ENCODE measurements around the gene RAPGEF3. TPM values are rescaled to one million over a fixed set of nuclear protein-coding genes. Genes with fewer than 3 reads are reported as not detected.

RAPGEF3 gene
- polyA plus RNA-seq, 1 experiment: 2.4 TPM

DNA sequence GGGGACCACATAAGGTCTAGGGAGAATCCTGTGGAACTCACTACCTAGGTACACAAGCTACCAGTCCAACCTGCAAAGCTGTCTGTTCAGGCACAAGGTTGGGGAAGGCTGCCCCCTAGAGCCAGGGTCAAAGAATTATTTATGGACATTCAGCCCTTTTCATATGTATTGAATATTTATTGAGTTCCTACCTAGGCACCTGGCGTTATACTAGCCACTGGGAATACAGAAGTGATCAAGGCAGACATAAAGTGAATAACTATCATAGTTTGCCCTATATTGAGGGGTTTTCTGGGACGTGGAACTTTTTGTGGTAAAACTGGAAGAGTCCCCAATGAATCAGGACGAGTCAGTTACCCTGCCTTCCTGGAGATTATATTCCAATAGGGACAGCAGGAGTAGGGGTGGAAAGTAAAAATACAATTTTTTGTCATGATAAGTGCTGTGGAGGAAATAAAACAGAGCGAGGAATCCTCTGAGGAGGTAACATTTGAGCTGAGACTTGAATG is 8.6 kb upstream of the RAPGEF3 start:
- TF ChIP-seq, protein P1, sequence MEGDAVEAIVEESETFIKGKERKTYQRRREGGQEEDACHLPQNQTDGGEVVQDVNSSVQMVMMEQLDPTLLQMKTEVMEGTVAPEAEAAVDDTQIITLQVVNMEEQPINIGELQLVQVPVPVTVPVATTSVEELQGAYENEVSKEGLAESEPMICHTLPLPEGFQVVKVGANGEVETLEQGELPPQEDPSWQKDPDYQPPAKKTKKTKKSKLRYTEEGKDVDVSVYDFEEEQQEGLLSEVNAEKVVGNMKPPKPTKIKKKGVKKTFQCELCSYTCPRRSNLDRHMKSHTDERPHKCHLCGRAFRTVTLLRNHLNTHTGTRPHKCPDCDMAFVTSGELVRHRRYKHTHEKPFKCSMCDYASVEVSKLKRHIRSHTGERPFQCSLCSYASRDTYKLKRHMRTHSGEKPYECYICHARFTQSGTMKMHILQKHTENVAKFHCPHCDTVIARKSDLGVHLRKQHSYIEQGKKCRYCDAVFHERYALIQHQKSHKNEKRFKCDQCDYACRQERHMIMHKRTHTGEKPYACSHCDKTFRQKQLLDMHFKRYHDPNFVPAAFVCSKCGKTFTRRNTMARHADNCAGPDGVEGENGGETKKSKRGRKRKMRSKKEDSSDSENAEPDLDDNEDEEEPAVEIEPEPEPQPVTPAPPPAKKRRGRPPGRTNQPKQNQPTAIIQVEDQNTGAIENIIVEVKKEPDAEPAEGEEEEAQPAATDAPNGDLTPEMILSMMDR (IDR thresholded peaks at IDR 0.05; ENCODE audit: insufficient read depth, low read depth, low read length): peak; percentile 59
- H3K27me3 ChIP-seq (ENCODE audit: control insufficient read depth, insufficient read depth, low read length): no peaks in the 10 kb centered on the region; the same call in 1 of the 2 replicates
- POLR2A ChIA-PET: no interaction called here
- no peak overlapping the region for H3K4me3 ChIP-seq (ENCODE audit: low read depth, low read length)
- H3K36me3 ChIP-seq (ENCODE audit: control insufficient read depth, insufficient read depth, low read length): no peaks in the 10 kb centered on the region
- DNase-seq (ENCODE audit: low read depth): no peak
- CTCF ChIA-PET: interaction anchor here (0.9 to 19.2 kb wide), 12 partner anchors 7 to 125 kb away, joined by 3 to 454 read pairs (median 17); partner anchors contain the start of genes ENDOU and RAPGEF3

DNA sequence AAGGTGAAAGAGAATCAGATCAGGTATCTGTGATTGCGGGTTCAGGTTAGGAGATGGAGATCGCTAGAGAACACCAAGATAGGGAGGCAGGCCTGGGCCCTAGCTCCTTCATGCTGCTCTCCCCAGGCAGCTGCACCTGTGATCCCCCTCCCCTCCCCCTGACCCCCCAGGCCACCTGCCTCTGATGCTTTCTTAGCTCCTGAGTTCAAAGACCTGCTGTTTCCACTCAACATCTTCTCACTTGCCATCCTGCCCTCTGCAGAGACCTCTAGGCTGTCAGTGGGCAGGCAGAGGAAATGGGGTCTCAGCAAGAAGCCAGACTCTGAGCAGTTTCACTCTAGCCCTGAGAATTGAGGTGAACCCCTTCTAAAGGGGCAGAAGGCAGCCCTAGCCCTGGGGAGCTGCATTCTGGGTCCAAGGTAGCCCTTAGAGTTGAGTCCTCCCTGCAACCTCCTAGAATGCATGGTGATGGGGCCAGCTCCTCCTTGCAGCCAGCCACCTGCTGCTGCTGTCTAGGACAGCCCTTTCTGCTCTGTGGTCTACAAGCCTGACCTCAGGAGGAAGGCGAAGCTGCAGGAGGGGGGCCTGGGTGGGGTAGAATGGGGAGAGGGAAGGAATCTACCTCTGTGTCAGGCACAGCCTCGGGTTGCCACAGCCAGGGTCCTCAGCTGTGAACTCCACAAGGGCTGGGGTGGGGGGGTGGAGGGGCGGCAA is 8.0 kb upstream of the RAPGEF3 start:
- no peak for DNase-seq (ENCODE audit: low read depth)
- ChIA-PET POLR2A (no interaction called here), CTCF (interaction anchor here (0.6 to 19.2 kb wide), 11 partner anchors 6 to 633 kb away, joined by 3 to 454 read pairs (median 22); partner anchors contain the start of genes ENDOU and RAPGEF3)
- Histone ChIP-seq H3K27me3 (ENCODE audit: control insufficient read depth, insufficient read depth, low read length) (no peaks in the 10 kb centered on the region), H3K4me3 (ENCODE audit: low read depth, low read length) (no peak overlapping the region), H3K36me3 (ENCODE audit: control insufficient read depth, insufficient read depth, low read length) (no peaks in the 10 kb centered on the region)
- TF ChIP-seq, protein P1 (IDR thresholded peaks at IDR 0.05; ENCODE audit: insufficient read depth, low read depth, low read length): no peak

DNA sequence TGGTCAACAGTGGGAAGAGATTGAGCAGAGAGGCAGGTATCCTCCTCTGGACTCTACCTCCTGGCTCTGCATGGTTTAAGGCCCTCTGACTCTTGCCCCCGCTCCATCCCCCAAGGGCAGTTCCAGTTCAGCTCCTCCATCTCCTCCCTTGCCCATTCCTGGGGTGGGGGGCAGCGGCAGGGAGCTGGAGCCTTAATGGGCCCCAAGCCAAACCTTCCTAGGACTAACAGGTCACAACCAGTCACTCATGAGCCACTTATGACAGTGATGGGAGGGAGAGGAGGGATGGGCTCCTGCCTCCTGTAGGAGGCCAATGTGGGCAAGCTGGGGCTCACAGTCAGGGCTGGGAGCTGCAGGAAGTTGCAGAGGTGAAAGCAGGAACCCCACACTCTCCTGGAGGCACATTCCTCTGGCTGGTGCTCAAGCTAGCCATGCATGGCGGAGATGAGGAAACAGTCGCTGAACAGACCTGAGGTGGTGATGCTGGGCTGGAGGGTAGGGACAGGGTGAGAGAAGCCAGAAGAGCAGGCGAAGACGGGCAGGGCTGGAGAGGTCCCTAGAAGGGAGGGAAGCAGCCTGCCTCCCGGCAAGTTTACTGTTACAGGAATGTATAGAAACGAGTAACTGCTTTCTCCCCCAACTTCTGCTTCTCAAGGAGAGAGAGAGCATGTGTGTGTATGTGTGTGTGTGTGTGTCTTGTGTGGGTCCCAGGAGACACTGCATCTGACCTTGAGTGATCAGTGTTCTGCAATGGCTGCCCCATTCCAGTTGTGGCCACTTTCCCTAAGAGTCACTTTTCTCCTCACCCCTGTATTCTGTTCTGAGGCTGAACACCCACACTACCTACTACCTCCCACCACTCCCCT is 5.0 kb upstream of the RAPGEF3 start:
- TF ChIP-seq, protein P1 (IDR thresholded peaks at IDR 0.05; ENCODE audit: insufficient read depth, low read depth, low read length): no peak
- POLR2A ChIA-PET: no interaction called here
- CTCF ChIA-PET: interaction anchor here (0.6 to 7.0 kb wide), 10 partner anchors 6 to 58 kb away, joined by 3 to 75 read pairs (median 5); partner anchors contain the start of genes ENDOU, RPAP3 and SLC48A1
- Histone ChIP-seq H3K4me3 (ENCODE audit: low read depth, low read length) (no peak overlapping the region), H3K36me3 (ENCODE audit: control insufficient read depth, insufficient read depth, low read length) (no peaks in the 10 kb centered on the region), H3K27me3 (ENCODE audit: control insufficient read depth, insufficient read depth, low read length) (no peaks in the 10 kb centered on the region)
- DNase-seq (ENCODE audit: low read depth): no peak

DNA sequence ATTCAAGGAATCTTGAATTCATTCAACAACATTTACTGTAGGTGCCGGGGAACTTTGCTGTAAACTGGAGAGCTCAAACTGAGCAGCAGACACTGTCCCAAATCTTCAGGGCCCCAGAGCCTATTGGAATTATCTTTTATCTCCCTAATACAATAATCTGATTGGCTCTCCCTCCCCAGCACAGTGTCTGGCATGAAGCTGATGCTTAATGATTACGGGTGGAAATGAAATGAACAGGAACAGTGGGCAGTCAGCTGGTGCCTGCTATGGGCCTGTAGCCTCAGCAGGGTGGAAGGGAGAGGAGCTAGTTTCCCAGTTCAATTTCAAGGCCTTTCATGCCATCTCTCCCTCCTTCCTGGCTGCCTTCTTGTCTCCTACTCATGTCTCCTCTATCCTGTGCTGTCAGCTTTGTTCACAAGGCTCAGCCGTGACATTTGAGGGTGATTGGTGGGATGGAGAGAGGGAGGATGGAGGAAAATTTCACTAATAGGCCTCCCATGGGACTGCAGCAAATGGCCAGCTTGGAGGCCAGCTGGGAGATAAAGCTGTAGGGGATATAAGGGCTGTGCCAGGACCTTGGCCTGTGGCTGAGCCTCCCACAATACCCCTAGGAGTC is 4.3 kb upstream of the RAPGEF3 start:
- CTCF ChIA-PET: interaction anchor here (0.6 to 7.0 kb wide), 10 partner anchors 7 to 57 kb away, joined by 3 to 75 read pairs (median 5); partner anchors contain the start of genes ENDOU, RPAP3 and SLC48A1
- DNase-seq (ENCODE audit: low read depth): no peak
- no peaks in the 10 kb centered on the region for H3K27me3 ChIP-seq (ENCODE audit: control insufficient read depth, insufficient read depth, low read length)
- POLR2A ChIA-PET: no interaction called here
- no peak overlapping the region for H3K4me3 ChIP-seq (ENCODE audit: low read depth, low read length)
- TF ChIP-seq, protein P1 (IDR thresholded peaks at IDR 0.05; ENCODE audit: insufficient read depth, low read depth, low read length): no peak
- no peaks in the 10 kb centered on the region for H3K36me3 ChIP-seq (ENCODE audit: control insufficient read depth, insufficient read depth, low read length)
